ENCODE measurements around the gene GPC6. TPM values are rescaled to one million over a fixed set of nuclear protein-coding genes. Genes with fewer than 3 reads are reported as not detected.

The GPC6 gene
- total and polyA plus RNA-seq, 9 of the 15 experiments (the other 6 are each of a cell fraction or from before 2014, with no cell fraction given): under 0.01 to 0.20 (median 0.01) TPM; not detected in 4

DNA sequence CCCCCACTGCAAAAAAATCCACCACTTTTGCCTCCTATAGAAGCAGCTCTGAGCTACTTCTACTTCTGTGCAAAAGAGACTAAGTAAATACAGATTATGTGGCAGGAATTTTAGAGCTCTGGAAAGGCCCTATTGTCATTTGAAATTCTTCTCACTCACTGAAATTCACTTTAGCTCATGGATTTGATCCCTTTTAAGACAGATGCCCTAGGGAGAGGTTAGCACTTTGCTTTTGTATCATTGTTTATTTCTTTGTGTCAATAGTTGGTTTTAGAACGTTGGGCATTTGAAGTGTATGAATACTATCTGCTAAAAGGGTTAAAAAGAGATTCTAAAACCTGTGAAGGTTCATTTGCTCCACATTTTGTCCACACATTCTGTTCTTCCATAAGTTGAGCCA, 528.7 kb downstream of the GPC6 start:
- H2AFZ ChIP-seq (ENCODE audit: low read depth, low read length): no peak overlapping the region
- WGBS (ENCODE audit: insufficient coverage, low coverage, missing lambda C conversion rate): 0% methylated on average over 1 of the region's 1 CpG
- no peak overlapping the region for H3K9ac ChIP-seq (ENCODE audit: insufficient read depth in 1 of 2, low read depth in 2 of 2, low read length in 2 of 2)
- no peaks in the 10 kb centered on the region for H3K9me3 ChIP-seq (replicated peaks; ENCODE audit: control insufficient read depth, insufficient read depth, low read depth, low read length)
- in situ Hi-C loops (cut with MboI) (no loop called here), intact Hi-C loops (cut with micrococcal nuclease) (no loop called here)
- FAIRE-seq (no peak), ATAC-seq (no peak), DNase-seq (ENCODE audit: extremely low read depth in 1 of 4, low spot score in 3 of 4) (no peak)
- H3K9me1 ChIP-seq (ENCODE audit: control insufficient read depth, insufficient read depth, low read length): no peaks in the 10 kb centered on the region
- no peaks in the 10 kb centered on the region for H3K4me1 ChIP-seq (replicated peaks in 1 of 2; ENCODE audit: control insufficient read depth in 2 of 2, insufficient read depth in 2 of 2, low read length in 2 of 2)
- H3K4me3 ChIP-seq: no peak overlapping the region
- ChIA-PET POLR2A (no interaction called here), CTCF (ENCODE audit: low intra/inter-chr PET ratio) (no interaction called here)
- H4K20me1 ChIP-seq (replicated peaks; ENCODE audit: control insufficient read depth, insufficient read depth, low read length): no peaks in the 10 kb centered on the region
- no TSS peak for BruUV-seq (replicated peaks)
- no peaks in the 10 kb centered on the region for H3K36me3 ChIP-seq (ENCODE audit: control insufficient read depth, insufficient read depth, low read length)
- no peaks in the 10 kb centered on the region for H3K27me3 ChIP-seq (ENCODE audit: control insufficient read depth in 2 of 2, insufficient read depth in 2 of 2, low read length in 2 of 2)
- H3K4me2 ChIP-seq (ENCODE audit: insufficient read depth, low read length): no peak overlapping the region
- TF ChIP-seq PTBP1 (IDR thresholded peaks at IDR 0.05; ENCODE audit: low read depth, low read length) (no peak), SRSF1 (IDR thresholded peaks at IDR 0.05; ENCODE audit: low read depth, low read length) (no peak), MTA2 (IDR thresholded peaks at IDR 0.05; ENCODE audit: low read depth) (no peak), POU5F1 (IDR thresholded peaks at IDR 0.05; ENCODE audit: borderline replicate concordance, low read depth, low read length, partially characterized antibody) (no peak), EZH2 (IDR thresholded peaks at IDR 0.05; ENCODE audit: borderline replicate concordance, low read depth, low read length) (no peak), ZNF165 (CRISPR knock-in tag; IDR thresholded peaks at IDR 0.05; ENCODE audit: borderline replicate concordance) (no peak), ZNF174 (CRISPR knock-in tag; IDR thresholded peaks at IDR 0.05) (no peak), KAT8 (IDR thresholded peaks at IDR 0.05; ENCODE audit: low read depth) (no peak), MYC (IDR thresholded peaks at IDR 0.05; ENCODE audit: low read depth, low read length) (no peak), MYC (CRISPR knock-in tag; IDR thresholded peaks at IDR 0.05; ENCODE audit: borderline replicate concordance, low read depth) (no peak), KDM2B (CRISPR knock-in tag; IDR thresholded peaks at IDR 0.05) (no peak), DPF2 (IDR thresholded peaks at IDR 0.05) (no peak), RBM25 (IDR thresholded peaks at IDR 0.05; ENCODE audit: low read depth, low read length, severe bottlenecking) (no peak), GTF2F1 (IDR thresholded peaks at IDR 0.05; ENCODE audit: low read depth, low read length) (no peak), ZNF143 (CRISPR knock-in tag; IDR thresholded peaks at IDR 0.05) (no peak)
- H3K79me2 ChIP-seq (ENCODE audit: control insufficient read depth, insufficient read depth, low read length): no peaks in the 10 kb centered on the region
- H3K27ac ChIP-seq (ENCODE audit: extremely low read depth, low read depth, low read length): no peak overlapping the region
